GM18909 (cell line): ENCODE results near the gene HS2ST1.
"Not testable (repeated sequence)": the region's sequence is repeated elsewhere in the genome, so short reads cannot be mapped to it uniquely, and the experiment has no call there.

Source experiments
- ATAC-seq: cut with Tn5 transposase; IDR thresholded peaks from one replicate; pipeline ENCODE4 v1.9.1; 2021; ENCODE audit warnings: mild to moderate bottlenecking; ENCODE audit not compliant: unreplicated experiment, poor library complexity

HS2ST1 gene

GRCh38 chr1:86924324-86924960 is 10.0 kb downstream of the HS2ST1 start:
- ATAC-seq = no peak

DNA sequence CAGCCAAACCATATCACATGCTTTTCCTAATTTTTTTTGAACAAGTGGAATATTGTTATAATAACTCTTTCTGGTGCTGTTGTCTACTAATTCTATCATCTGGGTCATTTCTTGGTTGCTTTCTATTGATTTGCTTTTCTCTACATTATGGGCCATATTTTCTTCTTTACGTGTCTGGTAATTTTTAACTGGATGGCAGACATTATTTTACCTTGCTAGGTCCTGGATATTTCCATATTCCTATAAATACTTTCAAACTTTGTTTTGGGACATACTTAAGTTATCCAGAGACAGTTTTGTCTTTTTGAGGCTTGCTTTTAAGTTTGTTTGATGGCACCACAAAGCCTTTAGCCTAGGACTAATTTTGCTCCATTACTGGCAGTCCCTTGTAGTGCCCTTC is 11.3 kb downstream of the HS2ST1 start:
- ATAC-seq = no peak

DNA sequence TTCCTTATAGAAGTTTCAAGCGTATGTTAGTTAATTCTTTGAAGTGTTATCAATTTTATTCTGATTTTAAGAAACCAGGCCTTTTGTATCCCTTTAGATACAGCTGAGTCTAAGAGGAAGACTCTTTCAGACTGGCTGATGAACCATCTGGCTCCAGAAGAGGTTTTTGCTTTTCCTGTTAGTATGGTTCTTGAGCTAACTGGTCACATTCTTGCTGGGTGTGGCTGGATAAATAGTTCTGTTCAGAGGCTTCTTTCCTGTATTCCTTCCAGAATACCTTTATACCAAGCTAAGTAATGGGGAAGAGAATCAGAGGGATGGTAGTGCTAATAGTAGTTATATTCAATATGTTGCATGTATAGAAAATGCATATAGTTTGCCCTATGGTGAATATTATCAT is 12.4 kb downstream of the HS2ST1 start:
- no peak for ATAC-seq

DNA sequence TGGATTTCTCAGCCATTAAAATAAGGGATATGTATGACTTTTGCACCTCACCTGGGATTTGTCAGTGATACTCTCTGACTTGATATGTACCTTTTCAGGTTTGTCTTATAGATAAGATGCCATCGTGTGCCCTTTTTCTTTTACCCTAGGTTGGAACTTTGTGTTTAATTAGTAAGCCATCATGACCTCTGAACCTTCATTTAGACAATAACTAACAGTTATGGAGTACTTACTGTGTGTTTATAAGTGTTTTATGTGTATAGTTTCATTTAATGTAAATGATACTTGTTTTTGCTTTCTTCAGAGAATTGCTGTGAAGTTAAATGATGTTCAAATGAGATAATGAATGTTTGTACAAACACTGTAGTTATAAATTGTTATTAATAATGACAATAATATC is 14.4 kb downstream of the HS2ST1 start:
- no peak for ATAC-seq

GRCh38 chr1:86933051-86933450 is 18.6 kb downstream of the HS2ST1 start:
- ATAC-seq = no peak

- ATAC-seq = no peak
Observed at GRCh38 chr1:86933562-86934377, 19.3 kb downstream of the HS2ST1 start.

- no peak for ATAC-seq
Observed at GRCh38 chr1:86938450-86938849, 24.0 kb downstream of the HS2ST1 start.

GRCh38 chr1:86938855-86939254 is 24.4 kb downstream of the HS2ST1 start:
- no peak for ATAC-seq

GRCh38 chr1:86939406-86939805 is 25.0 kb downstream of the HS2ST1 start:
- no peak for ATAC-seq

DNA sequence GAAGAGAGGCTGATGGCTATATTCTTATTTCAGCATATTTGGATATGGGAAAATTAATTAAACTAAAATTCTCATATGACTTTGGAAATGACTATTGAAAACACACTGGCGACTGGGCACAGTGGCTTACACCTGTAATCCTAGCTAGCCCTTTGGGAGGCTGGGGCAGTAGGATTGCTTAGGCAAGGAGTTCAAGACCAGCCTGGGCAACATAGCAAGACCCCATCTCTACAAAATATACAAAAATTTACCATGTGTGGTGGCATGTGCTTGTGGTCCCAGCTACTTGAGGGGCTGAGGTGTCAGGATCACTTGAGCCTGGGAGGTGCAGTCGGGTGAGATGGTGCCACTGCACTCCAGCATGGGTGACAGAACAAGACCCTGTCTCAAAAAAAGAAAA is 26.2 kb downstream of the HS2ST1 start:
- ATAC-seq = no peak

GRCh38 chr1:86942042-86942441 is 27.6 kb downstream of the HS2ST1 start:
- ATAC-seq = no peak

- no peak for ATAC-seq
Observed at GRCh38 chr1:86942743-86943142, 28.3 kb downstream of the HS2ST1 start.

GRCh38 chr1:86948212-86948611 is 33.8 kb downstream of the HS2ST1 start:
- no peak for ATAC-seq

- no peak for ATAC-seq
Observed at GRCh38 chr1:86950712-86951419, 36.4 kb downstream of the HS2ST1 start.

DNA sequence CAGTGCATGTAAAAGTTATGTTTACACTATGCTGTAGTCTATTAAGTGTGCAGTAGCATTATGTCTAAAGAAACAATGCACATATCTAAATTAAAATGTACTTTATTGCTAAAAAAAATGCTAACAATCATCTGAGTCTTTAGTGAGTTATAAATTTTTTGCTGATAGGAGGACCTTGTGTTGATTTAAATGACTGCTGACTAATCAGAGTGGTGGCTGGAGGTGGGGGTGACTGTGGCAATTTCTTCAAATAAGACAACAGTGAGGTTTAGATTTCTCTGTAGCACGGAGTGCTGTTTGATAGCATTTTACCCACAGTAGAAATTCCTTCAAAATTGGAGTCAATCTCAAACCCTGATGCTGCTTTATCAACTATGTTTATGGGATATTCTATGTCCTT is 37.0 kb downstream of the HS2ST1 start:
- no peak for ATAC-seq

DNA sequence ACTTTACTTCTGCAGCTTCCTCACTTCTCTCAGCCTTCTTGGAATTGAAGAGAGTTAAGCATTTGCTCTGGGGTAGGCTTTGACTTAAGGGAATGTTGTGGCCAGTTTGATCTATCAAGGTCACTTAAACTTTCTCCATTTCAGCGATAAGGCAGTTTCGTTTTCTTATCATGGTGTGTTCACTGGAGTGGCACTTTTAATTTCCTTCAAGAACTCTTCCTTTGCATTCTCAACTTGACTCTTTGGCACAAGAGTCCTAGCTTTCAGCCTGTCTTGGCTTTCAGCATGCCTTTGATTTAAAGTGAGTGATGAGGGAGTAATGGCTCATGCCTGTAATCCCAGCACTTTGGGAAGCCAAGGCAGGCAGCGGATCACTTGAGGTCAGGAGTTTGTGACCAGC is 38.7 kb downstream of the HS2ST1 start:
- ATAC-seq = no peak

DNA sequence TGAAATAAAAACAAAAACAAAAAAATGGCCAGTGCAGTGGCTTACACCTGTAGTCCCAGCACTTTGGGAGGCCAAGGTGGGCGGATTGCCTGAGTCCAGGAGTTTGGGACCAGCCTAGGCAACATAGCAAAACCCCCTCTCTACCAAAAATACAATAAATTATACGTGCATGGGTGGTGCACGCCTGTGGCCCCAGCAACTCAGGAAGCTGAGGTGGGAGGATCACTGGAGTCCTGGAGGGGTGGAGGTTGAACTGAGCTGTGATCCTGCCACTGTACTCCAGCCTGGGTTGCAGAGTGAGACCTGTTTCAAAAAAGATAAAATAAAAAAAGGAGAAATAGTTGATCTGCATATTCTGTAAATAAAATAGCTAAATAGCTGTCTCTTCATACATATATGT is 41.2 kb downstream of the HS2ST1 start:
- no peak for ATAC-seq

DNA sequence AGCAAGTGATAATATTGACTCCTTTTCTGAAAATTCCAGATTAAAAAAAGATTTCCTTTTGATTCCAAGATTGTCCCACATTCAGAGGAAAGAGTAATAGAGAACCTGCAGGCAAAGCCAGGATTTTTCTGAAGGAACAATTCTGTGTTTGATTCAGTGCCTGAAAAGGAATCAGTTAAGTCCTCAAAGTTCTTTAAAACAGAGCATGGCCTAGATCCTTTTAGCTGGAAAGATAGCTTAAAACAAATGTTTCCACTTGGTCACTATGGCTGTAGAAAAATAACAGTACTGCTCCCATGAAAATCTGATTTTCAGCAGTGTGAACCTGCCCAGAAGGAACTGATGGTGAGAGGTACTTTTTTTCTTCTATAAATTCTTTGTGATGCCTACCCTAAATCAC is 41.8 kb downstream of the HS2ST1 start:
- no peak for ATAC-seq

GRCh38 chr1:86957221-86957620 is 42.8 kb downstream of the HS2ST1 start:
- ATAC-seq = no peak

GRCh38 chr1:86960548-86960947 is 46.1 kb downstream of the HS2ST1 start:
- no peak for ATAC-seq

DNA sequence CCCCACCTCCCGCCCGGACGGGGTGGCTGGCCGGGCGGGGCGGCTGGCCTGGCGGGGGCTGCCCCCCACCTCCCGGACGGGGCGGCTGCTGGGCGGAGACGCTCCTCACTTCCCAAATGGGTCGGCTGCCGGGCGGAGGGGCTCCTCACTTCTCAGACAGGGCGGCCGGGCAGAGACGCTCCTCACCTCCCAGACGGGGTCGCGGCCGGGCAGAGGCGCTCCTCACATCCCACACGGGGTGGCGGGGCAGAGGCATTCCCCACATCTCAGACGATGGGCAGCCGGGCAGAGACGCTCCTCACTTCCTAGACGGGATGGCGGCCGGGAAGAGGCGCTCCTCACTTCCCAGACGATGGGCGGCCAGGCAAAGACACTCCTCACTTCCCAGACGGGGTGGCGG is 49.4 kb downstream of the HS2ST1 start:
- not testable (repeated sequence) for ATAC-seq
